ENCODE results near the gene MYO1D. TPM values are rescaled to one million over a fixed set of nuclear protein-coding genes. Genes with fewer than 3 reads are reported as not detected.
A peak's percentile ranks its signal among the peaks of the same experiment; 100 is the strongest.
"Not testable (repeated sequence)": the region's sequence is repeated elsewhere in the genome, so short reads cannot be mapped to it uniquely, and the experiment has no call there.

Gene MYO1D
- total RNA-seq, 1 donor = 94.0 TPM

DNA sequence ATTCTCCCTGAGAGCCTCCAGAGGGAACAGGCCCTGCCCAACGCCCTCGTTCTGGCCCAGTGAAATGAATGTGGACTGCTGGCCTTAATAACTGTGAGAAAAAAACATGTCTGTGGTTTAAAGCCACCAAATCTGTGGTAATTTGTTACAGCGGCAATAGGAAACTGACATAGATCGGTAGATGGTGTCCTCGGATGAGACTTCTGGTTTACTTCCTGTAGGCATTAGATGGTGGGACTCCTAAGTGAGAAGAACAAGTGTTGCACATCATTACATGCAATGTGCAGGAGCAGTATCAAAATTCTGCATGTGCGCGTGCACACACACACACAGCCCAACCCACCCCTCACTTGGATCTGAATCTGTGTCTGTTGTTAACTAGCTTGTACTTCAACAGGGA, 348.1 kb downstream of the MYO1D start:
- TF ChIP-seq, protein P1, sequence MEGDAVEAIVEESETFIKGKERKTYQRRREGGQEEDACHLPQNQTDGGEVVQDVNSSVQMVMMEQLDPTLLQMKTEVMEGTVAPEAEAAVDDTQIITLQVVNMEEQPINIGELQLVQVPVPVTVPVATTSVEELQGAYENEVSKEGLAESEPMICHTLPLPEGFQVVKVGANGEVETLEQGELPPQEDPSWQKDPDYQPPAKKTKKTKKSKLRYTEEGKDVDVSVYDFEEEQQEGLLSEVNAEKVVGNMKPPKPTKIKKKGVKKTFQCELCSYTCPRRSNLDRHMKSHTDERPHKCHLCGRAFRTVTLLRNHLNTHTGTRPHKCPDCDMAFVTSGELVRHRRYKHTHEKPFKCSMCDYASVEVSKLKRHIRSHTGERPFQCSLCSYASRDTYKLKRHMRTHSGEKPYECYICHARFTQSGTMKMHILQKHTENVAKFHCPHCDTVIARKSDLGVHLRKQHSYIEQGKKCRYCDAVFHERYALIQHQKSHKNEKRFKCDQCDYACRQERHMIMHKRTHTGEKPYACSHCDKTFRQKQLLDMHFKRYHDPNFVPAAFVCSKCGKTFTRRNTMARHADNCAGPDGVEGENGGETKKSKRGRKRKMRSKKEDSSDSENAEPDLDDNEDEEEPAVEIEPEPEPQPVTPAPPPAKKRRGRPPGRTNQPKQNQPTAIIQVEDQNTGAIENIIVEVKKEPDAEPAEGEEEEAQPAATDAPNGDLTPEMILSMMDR (IDR thresholded peaks at IDR 0.05; ENCODE audit: insufficient read depth, low read length) = no peak
- no peak for DNase-seq (ENCODE audit: low read depth)
- H3K4me3 ChIP-seq (ENCODE audit: low read depth, low read length) = no peak overlapping the region

DNA sequence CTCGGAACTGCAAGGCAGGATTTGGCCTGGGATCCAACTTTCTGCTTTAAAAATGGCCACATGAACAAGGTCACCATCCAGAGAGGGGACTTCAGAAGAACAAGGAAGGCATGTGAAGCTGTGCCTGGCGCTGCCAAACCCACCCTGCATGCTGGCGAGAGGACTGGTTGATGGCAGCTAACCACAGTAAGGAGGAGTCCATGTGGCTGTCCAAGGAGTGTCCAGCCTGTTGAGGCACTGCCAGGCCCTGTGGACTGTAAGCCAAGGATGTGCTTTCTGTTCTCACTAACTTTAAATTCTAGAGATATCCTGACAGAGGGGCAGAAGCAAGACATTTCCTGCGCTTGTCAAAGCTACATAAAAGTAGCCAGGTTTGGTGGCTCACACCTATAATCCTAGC, 349.8 kb downstream of the MYO1D start:
- DNase-seq (ENCODE audit: low read depth) = no peak
- no peak overlapping the region for H3K4me3 ChIP-seq (ENCODE audit: low read depth, low read length)
- TF ChIP-seq, protein P1 (IDR thresholded peaks at IDR 0.05; ENCODE audit: insufficient read depth, low read length) = no peak

DNA sequence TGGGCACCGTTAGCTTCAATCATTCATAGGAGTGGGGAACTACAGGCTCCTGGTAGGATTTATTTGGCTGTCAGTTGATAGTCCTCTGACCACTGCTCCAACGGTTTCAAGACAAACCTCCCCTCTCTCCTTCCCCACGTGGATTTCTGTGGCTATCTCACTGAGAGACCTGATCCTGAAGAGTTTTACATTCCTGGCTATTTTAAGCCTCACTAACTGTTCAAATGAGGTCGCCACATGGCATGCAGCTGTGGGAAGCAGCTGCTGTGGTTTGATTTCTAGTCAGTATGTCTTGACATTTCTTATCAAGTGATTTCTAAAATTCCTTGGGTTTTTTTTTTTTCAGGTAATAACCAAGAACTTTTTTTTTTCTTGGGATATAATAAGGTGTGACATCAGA, 351.8 kb downstream of the MYO1D start:
- H3K4me3 ChIP-seq (ENCODE audit: low read depth, low read length) = no peak overlapping the region
- TF ChIP-seq, protein P1 (IDR thresholded peaks at IDR 0.05; ENCODE audit: insufficient read depth, low read length) = no peak
- DNase-seq (ENCODE audit: low read depth) = peak; percentile 15

DNA sequence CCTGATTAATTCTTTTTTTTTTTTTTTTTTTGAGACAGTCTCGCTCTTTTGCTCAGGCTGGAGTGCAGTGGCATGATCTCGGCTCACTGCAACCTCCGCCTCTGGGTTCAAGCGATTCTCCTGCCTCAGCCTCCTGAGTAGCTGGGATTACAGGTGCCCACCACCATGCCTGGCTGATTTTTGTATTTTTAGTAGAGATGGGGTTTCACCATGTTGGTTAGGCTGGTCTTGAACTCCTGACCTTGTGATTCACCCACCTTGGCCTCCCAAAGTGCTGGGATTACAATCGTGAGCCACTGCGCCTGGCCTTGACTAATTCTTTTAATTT, 352.4 kb downstream of the MYO1D start:
- H3K4me3 ChIP-seq (ENCODE audit: low read depth, low read length); DNase-seq (ENCODE audit: low read depth): not testable (repeated sequence)

DNA sequence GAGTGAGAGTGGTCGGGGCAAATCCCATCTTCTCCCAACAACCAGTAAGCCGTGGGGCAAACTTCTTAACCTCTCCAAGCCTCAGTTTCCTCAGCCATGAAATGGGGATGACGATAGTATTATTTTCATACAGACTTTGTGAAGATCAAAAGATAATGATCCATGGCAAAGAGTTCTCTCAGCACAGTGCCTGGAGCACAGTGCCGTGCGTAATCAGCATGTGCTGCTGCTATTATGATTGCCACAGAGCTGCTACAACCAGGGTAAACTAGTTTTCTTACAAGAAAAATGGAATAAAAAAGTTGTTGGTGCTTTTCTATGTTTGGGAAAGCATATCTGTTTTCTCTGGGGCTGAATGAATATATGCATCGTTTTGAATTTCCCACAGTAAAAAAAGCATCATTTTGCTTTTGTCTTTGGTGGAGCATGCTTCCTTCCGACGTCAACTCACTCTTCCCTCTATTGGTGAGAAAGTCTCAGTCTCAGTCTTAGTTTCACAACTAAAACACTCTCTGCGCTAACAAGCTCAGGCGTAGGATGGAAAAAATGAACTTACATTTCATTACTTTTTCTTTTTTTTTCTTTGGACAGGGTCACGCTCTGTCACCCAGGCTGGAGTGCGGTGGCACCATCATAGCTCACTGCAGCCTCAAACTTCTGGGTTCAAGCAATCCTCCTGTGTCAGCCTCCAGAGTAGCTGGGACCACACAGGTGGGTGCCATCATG, 352.9 kb downstream of the MYO1D start:
- DNase-seq (ENCODE audit: low read depth) = no peak
- no peak overlapping the region for H3K4me3 ChIP-seq (ENCODE audit: low read depth, low read length)
- TF ChIP-seq, protein P1 (IDR thresholded peaks at IDR 0.05; ENCODE audit: insufficient read depth, low read length) = no peak

DNA sequence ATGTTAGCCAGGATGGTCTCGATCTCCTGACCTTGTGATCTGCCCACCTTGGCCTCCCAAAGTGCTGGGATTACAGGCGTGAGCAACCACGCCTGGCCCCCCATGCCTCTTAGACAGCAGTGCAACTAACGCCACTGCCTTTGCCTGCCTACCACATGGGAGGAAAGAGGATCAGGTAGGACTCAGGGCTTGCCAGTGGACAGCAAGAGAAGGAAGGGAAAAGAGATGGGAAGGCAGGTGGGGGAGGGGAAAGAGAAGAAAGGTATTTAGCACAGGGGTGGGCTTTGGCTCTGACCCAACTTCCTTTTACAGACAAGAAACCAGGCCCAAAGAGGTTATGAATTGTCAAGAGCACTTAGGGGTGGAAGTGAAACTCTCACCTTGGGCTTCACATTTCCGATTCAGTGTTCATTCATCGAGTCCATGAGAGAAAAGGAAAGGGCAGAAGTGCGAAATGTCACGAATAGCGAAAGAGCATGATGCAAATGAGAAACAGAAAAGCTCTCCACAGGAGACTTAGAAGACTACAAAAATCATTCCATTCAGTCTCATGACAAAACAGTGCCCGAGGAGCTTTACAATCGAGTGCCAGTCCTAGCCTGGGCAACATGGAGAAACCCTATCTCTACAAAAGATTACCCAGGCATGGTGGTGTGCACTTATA, 353.8 kb downstream of the MYO1D start:
- TF ChIP-seq, protein P1 (IDR thresholded peaks at IDR 0.05; ENCODE audit: insufficient read depth, low read length) = no peak
- no peak overlapping the region for H3K4me3 ChIP-seq (ENCODE audit: low read depth, low read length)
- DNase-seq (ENCODE audit: low read depth) = no peak

DNA sequence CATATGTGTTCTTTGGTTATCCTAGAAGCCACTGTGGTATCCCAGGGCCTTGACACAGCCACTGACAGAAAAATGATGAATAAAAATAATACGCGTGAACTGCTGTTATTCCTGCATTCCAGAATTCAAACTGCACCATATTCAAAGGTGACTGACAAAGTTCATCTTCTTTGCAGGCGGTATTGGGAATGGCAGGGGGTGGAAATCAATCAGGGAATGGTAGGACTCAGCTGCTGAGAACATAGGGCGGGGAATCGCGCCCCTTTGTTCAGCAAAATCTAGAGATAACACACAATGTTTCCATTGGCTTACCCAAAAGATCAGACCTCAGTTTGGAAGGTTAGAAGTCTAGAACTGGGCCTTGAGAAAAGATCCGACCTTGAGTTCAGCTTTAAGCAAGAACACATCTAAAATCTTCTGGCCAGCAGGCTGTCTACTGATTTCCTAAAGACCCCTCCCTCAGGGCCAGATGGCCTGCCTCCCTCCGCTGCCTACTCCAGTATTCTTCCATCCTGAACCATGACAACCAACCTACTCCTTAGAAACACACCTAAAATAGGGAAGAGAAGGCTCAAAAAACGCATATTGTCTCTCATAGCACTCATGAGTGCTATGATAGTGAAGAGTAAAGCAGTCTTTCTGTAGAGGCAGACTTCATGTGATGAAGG, 356.1 kb downstream of the MYO1D start:
- no peak for DNase-seq (ENCODE audit: low read depth)
- H3K4me3 ChIP-seq (ENCODE audit: low read depth, low read length) = no peak overlapping the region
- TF ChIP-seq, protein P1 (IDR thresholded peaks at IDR 0.05; ENCODE audit: insufficient read depth, low read length) = no peak
